Right cardiac atrium (tissue), 5 donors: Measurements from ENCODE around the gene OR2G6. TPM values are rescaled to one million over a fixed set of nuclear protein-coding genes. Genes with fewer than 3 reads are reported as not detected.

ENCODE experiments used
- ATAC-seq, 2 donors: fragments of 200-7000 bp; cut with Tn5 transposase; one replicate each; pipeline versions ENCODE4 v1.8.0 to v1.9.1; 2020; ENCODE audit warnings: moderate library complexity in 2 of 2, mild to moderate bottlenecking in 1 of 2
- DNase-seq, 3 donors: peaks; one replicate each; pipeline ENCODE4 v3.0.0-alpha.2; 2020
- H3K27ac ChIP-seq: one replicate; pipeline ENCODE4 v1.5.1; 2013; ENCODE audit warnings: mild to moderate bottlenecking, low read length, control low read depth, moderate library complexity
- H3K27me3 ChIP-seq: one replicate; pipeline ENCODE4 v1.6.1; 2013; ENCODE audit not compliant: control insufficient read depth, insufficient read depth
- H3K4me1 ChIP-seq: one replicate; pipeline ENCODE4 v1.6.1; 2013; ENCODE audit warnings: low read length; ENCODE audit not compliant: control insufficient read depth, insufficient read depth
- H3K4me3 ChIP-seq: one replicate; pipeline ENCODE4 v1.5.1; 2013; ENCODE audit warnings: low read length, control low read depth
- H3K9me3 ChIP-seq: one replicate; pipeline ENCODE4 v1.6.1; 2013; ENCODE audit warnings: low read length; ENCODE audit not compliant: control insufficient read depth
- WGBS: extraction: QIAGEN DNeasy Blood & Tissue Kit; methylation state at CpG from one replicate; pipeline ENCODE4 v1.1.7; 2013; 5-methylcytosine and 5-hydroxymethylcytosine counted together
- intact Hi-C, 4 donors: fragments of 100-400 bp; cut with DNase I; formaldehyde crosslinking; loops; one replicate each; pipeline versions ENCODE4 v1.11.0 to v1.14.0; 2022 to 2023
- polyA plus RNA-seq: library from polyadenylated mRNA; stranded (reverse); fragments of 200-250 nt; gene quantifications from one replicate; pipeline ENCODE4 v1.2.3, GENCODE V29; 2013
- total RNA-seq, 4 donors: library from RNA; stranded (reverse); fragmentation: NEBNext Ultra II Directional; extraction: Animal tissue kit (Norgen Biotek cat#: 25700); gene quantifications; one replicate each; pipeline ENCODE4 v1.2.1, GENCODE V29; 2021
- donor health status: healthy with polysubstance abuse.
- donor health status: DM: no; HTN: yes; CAD: no.
- donor health status: DM: no; HTN: no; CAD: no.
- donor health status: DM: no; HTN: yes; CAD: no; lungs with severe emphysema.
- donor health status: DM: yes; HTN: yes; CAD: no.

The OR2G6 gene
- total and polyA plus RNA-seq, 5 donors, result not detected

- H3K4me1 ChIP-seq, result no peaks in the 10 kb centered on the region
- WGBS, result 73% methylated on average over 9 of the region's 9 CpGs
- ATAC-seq (no peak), DNase-seq (no peak)
- no peaks in the 10 kb centered on the region for H3K27me3 ChIP-seq
- no peaks in the 10 kb centered on the region for H3K9me3 ChIP-seq
- H3K27ac ChIP-seq, result no peak overlapping the region
- intact Hi-C loops, result no loop called here
- H3K4me3 ChIP-seq, result no peak overlapping the region
Observed at GRCh38 chr1:248576260-248576980, 68.5 kb downstream of the OR2G6 start.

Other genes with a start within 250 kb of the OR2G6 start
- not detected for gene OR2T33, start 230.1 kb upstream of the OR2G6 start, total RNA-seq
- gene OR2T33, start 230.1 kb upstream of the OR2G6 start, polyA plus RNA-seq, result not detected
- not detected for gene OR2T12, start 204.6 kb upstream of the OR2G6 start, total RNA-seq
- not detected for gene OR2T12, start 204.6 kb upstream of the OR2G6 start, polyA plus RNA-seq
- gene OR2M7, start 183.5 kb upstream of the OR2G6 start, total RNA-seq, result not detected
- gene OR2M7, start 183.5 kb upstream of the OR2G6 start, polyA plus RNA-seq, result not detected
- gene OR14C36, start 159.3 kb upstream of the OR2G6 start, total RNA-seq, result not detected
- gene OR14C36, start 159.3 kb upstream of the OR2G6 start, polyA plus RNA-seq, result not detected
- gene OR2T4, start 146.4 kb upstream of the OR2G6 start, total RNA-seq, result not detected
- not detected for gene OR2T4, start 146.4 kb upstream of the OR2G6 start, polyA plus RNA-seq
- not detected for gene OR2T6, start 132.3 kb upstream of the OR2G6 start, total RNA-seq
- gene OR2T6, start 132.3 kb upstream of the OR2G6 start, polyA plus RNA-seq, result not detected
- not detected for gene OR2T1, start 105.0 kb upstream of the OR2G6 start, total RNA-seq
- not detected for gene OR2T1, start 105.0 kb upstream of the OR2G6 start, polyA plus RNA-seq
- not detected for gene OR2T2, start 62.4 kb upstream of the OR2G6 start, total RNA-seq
- not detected for gene OR2T2, start 62.4 kb upstream of the OR2G6 start, polyA plus RNA-seq
- gene OR2T3, start 34.7 kb upstream of the OR2G6 start, total RNA-seq, result not detected
- gene OR2T3, start 34.7 kb upstream of the OR2G6 start, polyA plus RNA-seq, result not detected
- gene OR2T5, start 19.5 kb upstream of the OR2G6 start, total RNA-seq, result not detected
- gene OR2T5, start 19.5 kb upstream of the OR2G6 start, polyA plus RNA-seq, result not detected
- gene OR2T29, start 54.7 kb downstream of the OR2G6 start, total RNA-seq, result not detected
- gene OR2T29, start 54.7 kb downstream of the OR2G6 start, polyA plus RNA-seq, result not detected
- not detected for gene OR2T34, start 66.7 kb downstream of the OR2G6 start, total RNA-seq
- gene OR2T34, start 66.7 kb downstream of the OR2G6 start, polyA plus RNA-seq, result not detected
- gene OR2T10, start 89.6 kb downstream of the OR2G6 start, total RNA-seq, result not detected
- not detected for gene OR2T10, start 89.6 kb downstream of the OR2G6 start, polyA plus RNA-seq
- not detected for gene OR2T11, start 127.0 kb downstream of the OR2G6 start, total RNA-seq
- not detected for gene OR2T11, start 127.0 kb downstream of the OR2G6 start, polyA plus RNA-seq
- not detected for gene OR2T35, start 137.2 kb downstream of the OR2G6 start, total RNA-seq
- not detected for gene OR2T35, start 137.2 kb downstream of the OR2G6 start, polyA plus RNA-seq
- gene OR2T27, start 147.5 kb downstream of the OR2G6 start, total RNA-seq, result not detected
- not detected for gene OR2T27, start 147.5 kb downstream of the OR2G6 start, polyA plus RNA-seq
- not detected for gene OR14I1, start 194.7 kb downstream of the OR2G6 start, total RNA-seq
- not detected for gene OR14I1, start 194.7 kb downstream of the OR2G6 start, polyA plus RNA-seq
- not detected for gene LYPD8, start 247.7 kb downstream of the OR2G6 start, total RNA-seq
- gene LYPD8, start 247.7 kb downstream of the OR2G6 start, polyA plus RNA-seq, result not detected